CD4-positive, alpha-beta T cell (primary cell): ENCODE data around the gene MINDY1. TPM values are rescaled to one million over a fixed set of nuclear protein-coding genes. Genes with fewer than 3 reads are reported as not detected.

Experiments
- ATAC-seq: fragments of 200-7000 bp; cut with Tn5 transposase; one replicate; pipeline ENCODE4 v1.10.0; 2022; ENCODE audit warnings: mild to moderate bottlenecking; ENCODE audit not compliant: poor library complexity
- CTCF ChIA-PET: fragments of 350-600 bp; sonication (Branson Sonifier 250); formaldehyde crosslinking; loops from one replicate; lab custom pipeline; 2021; ENCODE audit warnings: antibody characterized with exemption, inconsistent platforms; lab: Charles Lee
- POLR2A ChIA-PET: fragments of 350-600 bp; sonication (Branson Sonifier 250); formaldehyde crosslinking; loops from one replicate; lab custom pipeline; 2021; ENCODE audit warnings: antibody characterized with exemption, inconsistent platforms; lab: Charles Lee
- DNase-seq, 14 experiments: peaks; one replicate each; pipeline ENCODE4 v3.0.0-alpha.2; 2013 to 2020; ENCODE audit warnings: mixed read lengths in 2 of 14
- H3K27ac ChIP-seq, 2 donors: one replicate each; pipeline versions ENCODE4 v1.5.1 to v1.7.0; 2013; ENCODE audit warnings: low read length in 2 of 2, low read depth in 1 of 2, mild to moderate bottlenecking in 1 of 2
- H3K27me3 ChIP-seq, 2 experiments: 1 replicate in 1 of 2; 2 replicates in 1 of 2; pipeline versions ENCODE4 v1.6.1 to v1.7.0; 2013; ENCODE audit warnings: low read length in 2 of 2, control low read depth in 1 of 2, mild to moderate bottlenecking in 1 of 2, moderate library complexity in 1 of 2; ENCODE audit not compliant: insufficient read depth in 2 of 2, control insufficient read depth in 1 of 2
- H3K36me3 ChIP-seq: one replicate; pipeline ENCODE4 v1.6.1; 2013; ENCODE audit warnings: low read length, control low read depth; ENCODE audit not compliant: insufficient read depth
- H3K4me1 ChIP-seq: one replicate; pipeline ENCODE4 v1.6.1; 2013; ENCODE audit warnings: low read length, control low read depth; ENCODE audit not compliant: insufficient read depth
- H3K4me3 ChIP-seq: one replicate; pipeline ENCODE4 v1.5.1; 2013; ENCODE audit warnings: mild to moderate bottlenecking, low read length, moderate library complexity
- H3K9me3 ChIP-seq, 2 experiments: 1 replicate in 1 of 2; 2 replicates in 1 of 2; pipeline versions ENCODE4 v1.6.1 to v1.7.0; 2013; ENCODE audit warnings: low read length in 2 of 2, mild to moderate bottlenecking in 2 of 2, control low read depth in 1 of 2, moderate library complexity in 1 of 2; ENCODE audit not compliant: control insufficient read depth in 1 of 2, insufficient read depth in 1 of 2
- H3K27ac Mint-ChIP-seq: one replicate; pipeline ENCODE4 v1.8.0; 2020; ENCODE audit warnings: mixed read lengths
- H3K27me3 Mint-ChIP-seq: one replicate; pipeline ENCODE4 v1.8.0; 2021; ENCODE audit warnings: mixed read lengths
- H3K36me3 Mint-ChIP-seq: one replicate; pipeline ENCODE4 v1.8.0; 2021; ENCODE audit warnings: low read depth, mixed read lengths
- H3K4me1 Mint-ChIP-seq: one replicate; pipeline ENCODE4 v1.8.0; 2021; ENCODE audit warnings: low read depth, mixed read lengths
- H3K4me3 Mint-ChIP-seq: one replicate; pipeline ENCODE4 v1.8.0; 2020; ENCODE audit warnings: mild to moderate bottlenecking, mixed read lengths
- H3K9me3 Mint-ChIP-seq: one replicate; pipeline ENCODE4 v1.8.0; 2020; ENCODE audit warnings: mixed read lengths
- CTCF ChIP-seq: fragments of 200-600 bp; IDR thresholded peaks from one replicate; pipeline ENCODE4 v1.8.0; 2022; ENCODE audit warnings: antibody characterized with exemption, mild to moderate bottlenecking
- intact Hi-C, 2 experiments: fragments of 100-400 bp; cut with DNase I in 1 of 2; cut with micrococcal nuclease in 1 of 2; formaldehyde crosslinking; loops; one replicate each; pipeline versions ENCODE4 v1.15.1 to v1.9.0; 2023 to 2025; cut with DNase I, micrococcal nuclease
- polyA plus RNA-seq, 2 donors: library from polyadenylated mRNA; unstranded; fragments of 120-200 nt; gene quantifications; one replicate each; pipeline ENCODE4 v1.2.1, GENCODE V29; 2013
- total RNA-seq, 174 experiments: library from RNA in 2 of 174; stranded (reverse) in 2 of 174; gene quantifications; one replicate each; pipeline ENCODE4 v1.2.3 and lab custom pipeline; 2021 to 2026

Gene MINDY1
- total RNA-seq (1 to 10 TPM; 7.8 to 9.2 TPM), total RNA-seq (lab: John Stamatoyannopoulos, UW) (1.2 to 54.5 (median 16.4) reads per million in 172 experiments)
- polyA plus RNA-seq (2013, experiment 1 of 2): 27.4 TPM
- 22.3 TPM for polyA plus RNA-seq (2013, experiment 2 of 2)

- Mint-ChIP-seq H3K4me3 (peak within 1 kb of the TSS; percentile 93), H3K4me1 (peaks cover 89% of the 10 kb centered on the region), H3K36me3 (peaks cover 50% of the 10 kb centered on the region), H3K27me3 (no peaks in the 10 kb centered on the region), H3K27ac (peak within 1 kb of the TSS; percentile 98), H3K9me3 (no peaks in the 10 kb centered on the region)
- intact Hi-C loops: loop anchor here (5.0 kb wide), 3 partner anchors 129 to 644 kb away; partner anchors contain the start of genes ARNT (in 1 of the 2), RPRD2 (in 1 of the 2) and TNFAIP8L2 (in 1 of the 2)
- CTCF ChIA-PET: interaction anchor here (0.5 to 4.1 kb wide), 11 partner anchors 11 to 242 kb away, joined by 3 to 29 read pairs (median 4); partner anchors contain the start of genes C1orf56 and GABPB2
- peak in 6 of 14 experiments; percentile 10 to 69 (median 35) for DNase-seq
- H3K9me3 ChIP-seq: no peaks in the 10 kb centered on the region
- POLR2A ChIA-PET: interaction anchor here (0.6 to 3.7 kb wide), 19 partner anchors 10 to 635 kb away, joined by 3 to 18 read pairs (median 4); partner anchors contain the start of genes C1orf56, CDC42SE1, CERS2 and CTSK
- ATAC-seq: peak; percentile 12
- TF ChIP-seq CTCF: no peak
- peak within 1 kb of the TSS; percentile 82 for H3K4me3 ChIP-seq
- peaks cover 91% of the 10 kb centered on the region for H3K4me1 ChIP-seq
- no peaks in the 10 kb centered on the region for H3K27me3 ChIP-seq
- H3K36me3 ChIP-seq: peaks cover 13% of the 10 kb centered on the region
- H3K27ac ChIP-seq: peak within 1 kb of the TSS; percentile 87 to 98
Observed at GRCh38 chr1:151006327-151007052, at the start of gene MINDY1. TSS of gene MINDY1 (minus strand) at chr1:151006902. CDS start at chr1:151002617, 4,285 bp downstream.

DNA sequence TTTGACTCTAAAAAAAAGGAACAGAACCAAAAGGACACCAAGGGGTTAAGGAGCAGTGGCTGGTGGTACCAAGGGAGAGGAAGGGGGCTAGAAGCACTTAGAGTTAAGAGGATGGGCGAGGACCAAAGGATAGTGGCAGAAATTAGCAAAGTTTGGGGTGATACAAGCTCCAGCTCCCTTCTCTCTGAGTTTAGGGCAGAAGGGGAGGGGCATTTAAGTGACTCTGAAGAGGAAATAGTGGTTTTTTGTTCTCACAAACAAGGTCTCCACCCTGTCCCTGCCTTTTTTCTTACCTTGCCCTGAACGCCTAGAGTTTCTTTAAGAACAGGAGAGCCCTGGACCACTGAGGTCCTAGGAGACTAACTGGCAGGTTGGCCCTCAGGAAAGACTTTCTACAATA lies 49.4 kb upstream of the MINDY1 start:
- intact Hi-C loops: loop anchor here in 1 of 2 experiments (1.0 to 2.0 kb wide), 2 partner anchors 8 to 47 kb away; partner anchors contain the start of gene PRUNE1
- peak in 8 of 14 experiments; percentile 15 to 84 (median 40) for DNase-seq
- H3K9me3 ChIP-seq: no peaks in the 10 kb centered on the region
- H3K4me3 ChIP-seq: peak overlapping the region; percentile 64
- peaks cover 72% of the 10 kb centered on the region for H3K4me1 Mint-ChIP-seq
- peak overlapping the region; percentile 88 to 93 for H3K27ac ChIP-seq
- ChIA-PET CTCF (interaction anchor here (1.7 to 5.2 kb wide), 4 partner anchors 10 to 44 kb away, joined by 8 to 60 read pairs (median 34); partner anchors contain the start of genes C1orf56 and GABPB2), POLR2A (interaction anchor here (0.6 to 7.7 kb wide), 18 partner anchors 7 to 898 kb away, joined by 3 to 144 read pairs (median 5); partner anchors contain the start of genes C1orf56, ENSA, GABPB2 and MINDY1)
- peak overlapping the region; percentile 90 for H3K27ac Mint-ChIP-seq
- peaks cover 73% of the 10 kb centered on the region for H3K4me1 ChIP-seq
- H3K27me3 ChIP-seq: no peaks in the 10 kb centered on the region
- H3K36me3 ChIP-seq: peaks cover 62% of the 10 kb centered on the region
- peak; percentile 49 for ATAC-seq
- no peaks in the 10 kb centered on the region for H3K9me3 Mint-ChIP-seq
- H3K27me3 Mint-ChIP-seq: no peaks in the 10 kb centered on the region
- peak overlapping the region; percentile 97 for H3K4me3 Mint-ChIP-seq
- no peak for TF ChIP-seq CTCF
- peaks cover 85% of the 10 kb centered on the region for H3K36me3 Mint-ChIP-seq

GRCh38 chr1:151055581-151055980 lies 48.9 kb upstream of the MINDY1 start:
- ChIA-PET POLR2A (interaction anchor here (0.6 to 7.7 kb wide), 17 partner anchors 7 to 897 kb away, joined by 3 to 144 read pairs (median 6); partner anchors contain the start of genes C1orf56, ENSA, GABPB2 and MINDY1), CTCF (interaction anchor here (0.9 to 2.3 kb wide), 3 partner anchors 29 to 44 kb away, joined by 4 to 10 read pairs (median 8); no protein-coding TSS in a partner anchor)
- Mint-ChIP-seq H3K36me3 (peaks cover 90% of the 10 kb centered on the region), H3K27ac (peak overlapping the region; percentile 90), H3K4me3 (peak overlapping the region; percentile 97), H3K9me3 (no peaks in the 10 kb centered on the region), H3K4me1 (peaks cover 72% of the 10 kb centered on the region), H3K27me3 (no peaks in the 10 kb centered on the region)
- H3K9me3 ChIP-seq: no peaks in the 10 kb centered on the region
- H3K4me1 ChIP-seq: peaks cover 73% of the 10 kb centered on the region
- no peak for TF ChIP-seq CTCF
- peak overlapping the region; percentile 88 to 93 for H3K27ac ChIP-seq
- H3K4me3 ChIP-seq: peak overlapping the region; percentile 64
- peak in 1 of 14 experiments; percentile 21 for DNase-seq
- ATAC-seq: no peak
- H3K36me3 ChIP-seq: peaks cover 64% of the 10 kb centered on the region
- H3K27me3 ChIP-seq: no peaks in the 10 kb centered on the region
- intact Hi-C loops: no loop called here
